Neural cell (in vitro differentiated cells): ENCODE results near the gene ZNF500. TPM values are rescaled to one million over a fixed set of nuclear protein-coding genes. Genes with fewer than 3 reads are reported as not detected.

Source experiments
- H2AFZ ChIP-seq: fragments of 200-600, 300-800 bp; sonication (generic), shearing (Covaris generic); 2 replicates; pipeline ENCODE4 v1.6.0; 2014; ENCODE audit warnings: low read depth, mild to moderate bottlenecking, antibody characterized with exemption, low read length, moderate library complexity
- H3F3A ChIP-seq: fragments of 200-600 bp; shearing (Covaris generic); 2 replicates; pipeline ENCODE4 v1.6.1; 2016; ENCODE audit warnings: mild to moderate bottlenecking, moderate library complexity, mixed read lengths, antibody characterized with exemption, low read length; ENCODE audit not compliant: insufficient read depth, poor library complexity, severe bottlenecking
- H3K27ac ChIP-seq: fragments of 200-600, 300-800 bp; sonication (generic), shearing (Covaris generic); 2 replicates; pipeline ENCODE4 v1.5.1; 2014; ENCODE audit warnings: mild to moderate bottlenecking, low read length, moderate library complexity
- H3K27me3 ChIP-seq: fragments of 300-800, 200-600 bp; sonication (generic), shearing (Covaris generic); 2 replicates; pipeline ENCODE4 v1.6.0; 2014; ENCODE audit warnings: mild to moderate bottlenecking, low read depth, low read length, moderate library complexity; ENCODE audit not compliant: insufficient read depth
- H3K36me3 ChIP-seq: fragments of 300-800, 200-600 bp; sonication (generic), shearing (Covaris generic); 2 replicates; pipeline ENCODE4 v1.5.1; 2014; ENCODE audit warnings: mild to moderate bottlenecking, antibody characterized with exemption, low read length, moderate library complexity; ENCODE audit not compliant: insufficient read depth
- H3K4me2 ChIP-seq: fragments of 300-800, 200-600 bp; sonication (generic), shearing (Covaris generic); 2 replicates; pipeline ENCODE4 v1.6.0; 2014; ENCODE audit warnings: mild to moderate bottlenecking, low read length
- H3K4me3 ChIP-seq: fragments of 300-800, 200-600 bp; sonication (generic), shearing (Covaris generic); 2 replicates; pipeline ENCODE4 v1.5.1; 2014; ENCODE audit warnings: mild to moderate bottlenecking, low read length, moderate library complexity
- H3K79me2 ChIP-seq: fragments of 200-600 bp; shearing (Covaris generic); replicated peaks from 2 replicates; pipeline ENCODE4 v1.6.0; 2014; ENCODE audit warnings: mild to moderate bottlenecking, low read length, moderate library complexity; ENCODE audit not compliant: insufficient read depth
- H3K9ac ChIP-seq: fragments of 300-800, 200-600 bp; sonication (generic), shearing (Covaris generic); 2 replicates; pipeline ENCODE4 v1.6.1; 2016; ENCODE audit warnings: mild to moderate bottlenecking, low read length, mixed read lengths
- H3K9me2 ChIP-seq: fragments of 200-600 bp; shearing (Covaris generic); 2 replicates; pipeline ENCODE4 v1.6.1; 2016; ENCODE audit warnings: mild to moderate bottlenecking, low read length, mixed read lengths; ENCODE audit not compliant: insufficient read depth
- H3K9me3 ChIP-seq: fragments of 200-600, 300-800 bp; sonication (generic), shearing (Covaris generic); 2 replicates; pipeline ENCODE4 v1.6.1; 2016; ENCODE audit warnings: mild to moderate bottlenecking, mixed run types, low read length, moderate library complexity, mixed read lengths
- H4K20me1 ChIP-seq: fragments of 200-600 bp; shearing (Covaris generic); 2 replicates; pipeline ENCODE4 v1.6.1; 2016; ENCODE audit warnings: mild to moderate bottlenecking, mixed run types; ENCODE audit not compliant: insufficient read depth
- EP300 ChIP-seq: fragments of 450-650 bp; conservative IDR thresholded peaks from 2 replicates; pipeline ENCODE4 v1.6.1; 2014; ENCODE audit warnings: antibody characterized with exemption, mild to moderate bottlenecking, moderate library complexity; ENCODE audit not compliant: poor library complexity, severe bottlenecking
- EZH2 ChIP-seq: fragments of 200-600, 300-800 bp; shearing (Covaris generic), sonication (generic); IDR thresholded peaks from 2 replicates; pipeline ENCODE4 v1.6.1; 2014; ENCODE audit warnings: antibody characterized with exemption, low read length, borderline replicate concordance, mild to moderate bottlenecking; ENCODE audit not compliant: insufficient read depth, poor library complexity, severe bottlenecking
- MXI1 ChIP-seq: fragments of 450-650 bp; conservative IDR thresholded peaks from 2 replicates; pipeline ENCODE4 v1.6.1; 2014; ENCODE audit warnings: antibody characterized with exemption, mild to moderate bottlenecking; ENCODE audit not compliant: poor library complexity, severe bottlenecking
- POLR2AphosphoS5 ChIP-seq: IDR thresholded peaks from 2 replicates; pipeline ENCODE4 v1.6.1; 2012
- RAD21 ChIP-seq: fragments of 450-650 bp; conservative IDR thresholded peaks from 2 replicates; pipeline ENCODE4 v1.6.1; 2014; ENCODE audit warnings: antibody characterized with exemption, mild to moderate bottlenecking, moderate library complexity
- SMC3 ChIP-seq: fragments of 450-650 bp; conservative IDR thresholded peaks from 2 replicates; pipeline ENCODE4 v1.6.1; 2014; ENCODE audit warnings: antibody characterized with exemption, mild to moderate bottlenecking, moderate library complexity; ENCODE audit not compliant: poor library complexity
- TAF1 ChIP-seq: IDR thresholded peaks from 2 replicates; pipeline ENCODE4 v1.6.1; 2012; ENCODE audit warnings: low read depth
- polyA plus RNA-seq: library from polyadenylated mRNA; depleted of rRNA; stranded (reverse); fragments of >200 nt; gene quantifications from 2 replicates; pipeline ENCODE4 v1.2.3, GENCODE V29; 2014
- TF ChIP-seq, protein P1 (sequence below): IDR thresholded peaks from 2 replicates; pipeline ENCODE4 v1.6.1; 2012; ENCODE audit warnings: borderline replicate concordance
- TF ChIP-seq, protein P2 (sequence below): fragments of 450-650 bp; IDR thresholded peaks from 2 replicates; pipeline ENCODE4 v1.5.1; 2014; ENCODE audit warnings: antibody characterized with exemption, mild to moderate bottlenecking, moderate library complexity; ENCODE audit not compliant: poor library complexity, severe bottlenecking

The ZNF500 gene
- polyA plus RNA-seq, 1 donor from 2014 or later: 16.0 TPM

DNA sequence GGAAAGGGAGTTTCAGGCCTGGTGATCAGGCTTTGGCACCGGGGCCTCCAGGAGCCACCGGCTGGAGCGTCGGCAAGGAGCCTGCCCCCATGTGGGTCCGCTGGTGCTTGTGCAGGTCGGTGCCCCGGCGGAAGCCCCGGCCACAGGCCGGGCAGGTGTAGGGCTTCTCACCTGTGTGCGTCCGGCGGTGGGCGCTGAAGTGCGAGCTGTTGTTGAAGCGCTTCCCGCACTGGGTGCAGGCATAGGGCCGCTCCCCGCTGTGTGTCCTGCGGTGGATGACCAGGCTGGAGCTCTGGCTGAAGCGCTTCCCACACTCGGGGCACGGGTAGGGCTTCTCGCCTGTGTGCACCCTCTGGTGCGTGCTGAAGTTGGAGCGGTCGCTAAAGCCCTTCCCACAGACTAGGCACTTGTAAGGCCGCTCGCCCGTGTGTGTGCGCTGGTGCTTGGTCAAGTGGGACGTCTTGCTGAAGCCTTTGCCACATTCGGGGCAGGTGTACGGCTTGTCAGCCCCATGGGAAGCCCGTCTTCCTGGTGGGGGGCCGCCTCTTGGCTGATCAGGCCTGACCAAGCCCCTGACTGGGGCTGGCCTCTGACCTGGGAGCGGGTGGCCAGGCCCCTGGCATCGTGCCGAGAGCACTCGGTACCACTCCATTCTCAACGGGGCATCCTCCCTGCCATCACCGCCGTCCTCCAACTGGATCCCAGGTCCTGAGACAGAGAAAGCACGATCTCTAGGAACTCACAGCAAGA lies 14.4 kb downstream of the ZNF500 start:
- no peaks in the 10 kb centered on the region for H4K20me1 ChIP-seq
- no peak overlapping the region for H3K4me3 ChIP-seq
- H3K4me2 ChIP-seq: no peak overlapping the region
- H3K9ac ChIP-seq: no peak overlapping the region
- TF ChIP-seq TAF1 (no peak), SMC3 (no peak), MXI1 (no peak), EZH2 (no peak), POLR2AphosphoS5 (no peak), EP300 (no peak), RAD21 (no peak)
- TF ChIP-seq, protein P1, sequence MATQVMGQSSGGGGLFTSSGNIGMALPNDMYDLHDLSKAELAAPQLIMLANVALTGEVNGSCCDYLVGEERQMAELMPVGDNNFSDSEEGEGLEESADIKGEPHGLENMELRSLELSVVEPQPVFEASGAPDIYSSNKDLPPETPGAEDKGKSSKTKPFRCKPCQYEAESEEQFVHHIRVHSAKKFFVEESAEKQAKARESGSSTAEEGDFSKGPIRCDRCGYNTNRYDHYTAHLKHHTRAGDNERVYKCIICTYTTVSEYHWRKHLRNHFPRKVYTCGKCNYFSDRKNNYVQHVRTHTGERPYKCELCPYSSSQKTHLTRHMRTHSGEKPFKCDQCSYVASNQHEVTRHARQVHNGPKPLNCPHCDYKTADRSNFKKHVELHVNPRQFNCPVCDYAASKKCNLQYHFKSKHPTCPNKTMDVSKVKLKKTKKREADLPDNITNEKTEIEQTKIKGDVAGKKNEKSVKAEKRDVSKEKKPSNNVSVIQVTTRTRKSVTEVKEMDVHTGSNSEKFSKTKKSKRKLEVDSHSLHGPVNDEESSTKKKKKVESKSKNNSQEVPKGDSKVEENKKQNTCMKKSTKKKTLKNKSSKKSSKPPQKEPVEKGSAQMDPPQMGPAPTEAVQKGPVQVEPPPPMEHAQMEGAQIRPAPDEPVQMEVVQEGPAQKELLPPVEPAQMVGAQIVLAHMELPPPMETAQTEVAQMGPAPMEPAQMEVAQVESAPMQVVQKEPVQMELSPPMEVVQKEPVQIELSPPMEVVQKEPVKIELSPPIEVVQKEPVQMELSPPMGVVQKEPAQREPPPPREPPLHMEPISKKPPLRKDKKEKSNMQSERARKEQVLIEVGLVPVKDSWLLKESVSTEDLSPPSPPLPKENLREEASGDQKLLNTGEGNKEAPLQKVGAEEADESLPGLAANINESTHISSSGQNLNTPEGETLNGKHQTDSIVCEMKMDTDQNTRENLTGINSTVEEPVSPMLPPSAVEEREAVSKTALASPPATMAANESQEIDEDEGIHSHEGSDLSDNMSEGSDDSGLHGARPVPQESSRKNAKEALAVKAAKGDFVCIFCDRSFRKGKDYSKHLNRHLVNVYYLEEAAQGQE: no peak
- TF ChIP-seq, protein P2, sequence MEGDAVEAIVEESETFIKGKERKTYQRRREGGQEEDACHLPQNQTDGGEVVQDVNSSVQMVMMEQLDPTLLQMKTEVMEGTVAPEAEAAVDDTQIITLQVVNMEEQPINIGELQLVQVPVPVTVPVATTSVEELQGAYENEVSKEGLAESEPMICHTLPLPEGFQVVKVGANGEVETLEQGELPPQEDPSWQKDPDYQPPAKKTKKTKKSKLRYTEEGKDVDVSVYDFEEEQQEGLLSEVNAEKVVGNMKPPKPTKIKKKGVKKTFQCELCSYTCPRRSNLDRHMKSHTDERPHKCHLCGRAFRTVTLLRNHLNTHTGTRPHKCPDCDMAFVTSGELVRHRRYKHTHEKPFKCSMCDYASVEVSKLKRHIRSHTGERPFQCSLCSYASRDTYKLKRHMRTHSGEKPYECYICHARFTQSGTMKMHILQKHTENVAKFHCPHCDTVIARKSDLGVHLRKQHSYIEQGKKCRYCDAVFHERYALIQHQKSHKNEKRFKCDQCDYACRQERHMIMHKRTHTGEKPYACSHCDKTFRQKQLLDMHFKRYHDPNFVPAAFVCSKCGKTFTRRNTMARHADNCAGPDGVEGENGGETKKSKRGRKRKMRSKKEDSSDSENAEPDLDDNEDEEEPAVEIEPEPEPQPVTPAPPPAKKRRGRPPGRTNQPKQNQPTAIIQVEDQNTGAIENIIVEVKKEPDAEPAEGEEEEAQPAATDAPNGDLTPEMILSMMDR: no peak
- H3K36me3 ChIP-seq: peaks cover 5% of the 10 kb centered on the region
- no peaks in the 10 kb centered on the region for H3K27me3 ChIP-seq
- H3K9me3 ChIP-seq: no peaks in the 10 kb centered on the region
- no peaks in the 10 kb centered on the region for H3F3A ChIP-seq
- no peak overlapping the region for H3K27ac ChIP-seq
- no peak overlapping the region for H2AFZ ChIP-seq
- no peaks in the 10 kb centered on the region for H3K9me2 ChIP-seq
- no peaks in the 10 kb centered on the region for H3K79me2 ChIP-seq

DNA sequence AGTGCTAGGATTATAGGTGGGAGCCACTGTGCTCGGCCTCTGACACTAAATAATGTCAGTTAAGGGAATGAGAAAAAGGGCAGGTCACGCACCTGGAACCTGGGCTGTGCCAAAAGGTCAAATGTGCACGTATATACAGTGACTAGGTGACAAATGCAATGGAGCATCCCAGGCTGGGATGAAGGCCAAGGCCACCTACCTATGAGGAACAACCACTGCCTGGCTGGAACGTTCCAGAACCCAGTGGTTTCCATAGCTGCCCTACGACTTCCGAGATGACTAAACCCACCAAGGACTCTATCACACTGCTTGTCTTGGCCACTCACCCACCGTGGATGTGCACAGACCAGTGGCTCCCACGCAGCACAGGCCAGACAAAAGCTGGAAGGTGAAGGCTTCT lies 16.1 kb downstream of the ZNF500 start:
- Histone ChIP-seq H3F3A (no peaks in the 10 kb centered on the region), H3K9me3 (no peaks in the 10 kb centered on the region), H3K9ac (no peak overlapping the region), H2AFZ (no peak overlapping the region), H3K27me3 (no peaks in the 10 kb centered on the region), H4K20me1 (no peaks in the 10 kb centered on the region), H3K9me2 (no peaks in the 10 kb centered on the region), H3K27ac (no peak overlapping the region), H3K4me3 (no peak overlapping the region), H3K4me2 (no peak overlapping the region), H3K79me2 (no peaks in the 10 kb centered on the region), H3K36me3 (peaks cover 4% of the 10 kb centered on the region)
- TF ChIP-seq, protein P1: no peak
- TF ChIP-seq MXI1: no peak
- TF ChIP-seq EP300: no peak
- TF ChIP-seq POLR2AphosphoS5: no peak
- TF ChIP-seq SMC3: no peak
- no peak for TF ChIP-seq RAD21
- no peak for TF ChIP-seq TAF1
